H9 (cell line): ENCODE measurements around the gene HIPK2. TPM values are rescaled to one million over a fixed set of nuclear protein-coding genes. Genes with fewer than 3 reads are reported as not detected.

ENCODE experiments used
- DNase-seq: peaks from one replicate; pipeline ENCODE4 v3.0.0-alpha.2; 2017
- H2AFZ ChIP-seq: one replicate; pipeline ENCODE4 v1.6.1; 2013; ENCODE audit warnings: mild to moderate bottlenecking, low read length, control low read depth, moderate library complexity
- H2AK5ac ChIP-seq: 2 replicates; pipeline ENCODE4 v1.6.1; 2013; ENCODE audit warnings: low read length, control low read depth, mixed read lengths; ENCODE audit not compliant: insufficient read length
- H2BK120ac ChIP-seq: one replicate; pipeline ENCODE4 v1.6.1; 2013; ENCODE audit warnings: low read depth, mild to moderate bottlenecking, low read length, control low read depth, inconsistent platforms; ENCODE audit not compliant: poor library complexity, severe bottlenecking
- H2BK12ac ChIP-seq: 2 replicates; pipeline ENCODE4 v1.6.1; 2013; ENCODE audit warnings: low read length, control low read depth, mixed read lengths, low read depth; ENCODE audit not compliant: insufficient read length
- H2BK15ac ChIP-seq: 2 replicates; pipeline ENCODE4 v1.6.1; 2013; ENCODE audit warnings: low read depth, low read length, control low read depth
- H2BK20ac ChIP-seq: one replicate; pipeline ENCODE4 v1.6.1; 2013; ENCODE audit warnings: low read depth, mild to moderate bottlenecking, low read length, control low read depth, inconsistent platforms; ENCODE audit not compliant: poor library complexity, severe bottlenecking
- H2BK5ac ChIP-seq: 2 replicates; pipeline ENCODE4 v1.6.1; 2013; ENCODE audit warnings: low read length, control low read depth, mixed read lengths; ENCODE audit not compliant: insufficient read length
- H3K14ac ChIP-seq: 2 replicates; pipeline ENCODE4 v1.6.1; 2013; ENCODE audit warnings: low read length, control low read depth; ENCODE audit not compliant: insufficient read depth
- H3K18ac ChIP-seq: 2 replicates; pipeline ENCODE4 v1.6.1; 2013; ENCODE audit warnings: low read depth, mild to moderate bottlenecking, mixed read lengths, low read length, control low read depth; ENCODE audit not compliant: insufficient read length
- H3K23ac ChIP-seq: 2 replicates; pipeline ENCODE4 v1.6.1; 2013; ENCODE audit warnings: low read length, control low read depth, mixed read lengths, low read depth; ENCODE audit not compliant: insufficient read length
- H3K23me2 ChIP-seq: 2 replicates; pipeline ENCODE4 v1.6.1; 2013; ENCODE audit warnings: low read depth, mild to moderate bottlenecking, mixed read lengths, low read length, control low read depth; ENCODE audit not compliant: insufficient read length, poor library complexity, severe bottlenecking
- H3K27ac ChIP-seq: 2 replicates; pipeline ENCODE4 v1.5.1; 2013; ENCODE audit warnings: low read length, control low read depth, mixed read lengths, low read depth; ENCODE audit not compliant: insufficient read length
- H3K27me3 ChIP-seq: 2 replicates; pipeline ENCODE4 v1.6.1; 2013; ENCODE audit warnings: low read length, control low read depth, inconsistent platforms; ENCODE audit not compliant: insufficient read depth
- H3K4ac ChIP-seq: 2 replicates; pipeline ENCODE4 v1.6.1; 2013; ENCODE audit warnings: low read depth, mild to moderate bottlenecking, control low read depth, inconsistent platforms, low read length, moderate library complexity
- H3K4me1 ChIP-seq: 2 replicates; pipeline ENCODE4 v1.6.1; 2013; ENCODE audit warnings: low read length, control low read depth, inconsistent platforms; ENCODE audit not compliant: insufficient read depth
- H3K4me2 ChIP-seq: 2 replicates; pipeline ENCODE4 v1.6.1; 2013; ENCODE audit warnings: low read length, control low read depth, mixed read lengths; ENCODE audit not compliant: insufficient read length, insufficient read depth
- H3K56ac ChIP-seq: 2 replicates; pipeline ENCODE4 v1.6.1; 2013; ENCODE audit warnings: low read depth, mild to moderate bottlenecking, mixed read lengths, low read length, control low read depth; ENCODE audit not compliant: insufficient read length
- H3K79me1 ChIP-seq: 2 replicates; pipeline ENCODE4 v1.6.1; 2013; ENCODE audit warnings: low read depth, mild to moderate bottlenecking, moderate library complexity, low read length, control low read depth, inconsistent platforms; ENCODE audit not compliant: insufficient read depth, poor library complexity, severe bottlenecking
- H3K79me2 ChIP-seq: 2 replicates; pipeline ENCODE4 v1.6.1; 2013; ENCODE audit warnings: low read length, control low read depth, inconsistent platforms; ENCODE audit not compliant: insufficient read depth
- H3K9ac ChIP-seq: 2 replicates; pipeline ENCODE4 v1.6.1; 2013; ENCODE audit warnings: low read length, control low read depth, mixed read lengths; ENCODE audit not compliant: insufficient read length; ENCODE audit errors: extremely low read depth
- H3K9me3 ChIP-seq: one replicate; pipeline ENCODE4 v1.6.1; 2013; ENCODE audit warnings: low read depth, low read length, inconsistent platforms; ENCODE audit not compliant: control insufficient read depth
- H3T11ph ChIP-seq: one replicate; pipeline ENCODE4 v1.6.1; 2013; ENCODE audit warnings: mild to moderate bottlenecking, low read length, control low read depth, inconsistent platforms
- H4K20me1 ChIP-seq: one replicate; pipeline ENCODE4 v1.6.1; 2013; ENCODE audit not compliant: control insufficient read depth, insufficient read length, insufficient read depth
- H4K5ac ChIP-seq: 2 replicates; pipeline ENCODE4 v1.6.1; 2013; ENCODE audit warnings: low read depth, mild to moderate bottlenecking, mixed read lengths, low read length, control low read depth; ENCODE audit not compliant: insufficient read length
- H4K8ac ChIP-seq: replicated peaks from 2 replicates; pipeline ENCODE4 v1.6.1; 2013; ENCODE audit warnings: low read length, control low read depth, mixed read lengths, low read depth; ENCODE audit not compliant: insufficient read length
- H4K91ac ChIP-seq: 2 replicates; pipeline ENCODE4 v1.6.1; 2013; ENCODE audit warnings: low read depth, mild to moderate bottlenecking, moderate library complexity, mixed read lengths, low read length, control low read depth; ENCODE audit not compliant: insufficient read length
- H3K27ac Mint-ChIP-seq, 3 experiments: 2 replicates in 2 of 3; 3 replicates in 1 of 3; pipeline ENCODE4 v1.8.0; 2020 to 2021; ENCODE audit warnings: mixed read lengths in 3 of 3, mild to moderate bottlenecking in 1 of 3, moderate library complexity in 1 of 3
- H3K27me3 Mint-ChIP-seq: 2 replicates; pipeline ENCODE4 v1.8.0; 2021; ENCODE audit warnings: low read depth, mild to moderate bottlenecking, moderate library complexity, mixed read lengths
- H3K36me3 Mint-ChIP-seq, 3 experiments: 2 replicates in 2 of 3; 3 replicates in 1 of 3; pipeline ENCODE4 v1.8.0; 2020 to 2021; ENCODE audit warnings: low read depth in 3 of 3, mixed read lengths in 3 of 3; ENCODE audit not compliant: insufficient read depth in 1 of 3
- H3K4me1 Mint-ChIP-seq, 2 experiments: 2 replicates each; pipeline ENCODE4 v1.8.0; 2020; ENCODE audit warnings: mixed read lengths in 2 of 2
- H3K4me3 Mint-ChIP-seq, 2 experiments: 2 replicates in 1 of 2; 3 replicates in 1 of 2; pipeline ENCODE4 v1.8.0; 2020 to 2021; ENCODE audit warnings: mild to moderate bottlenecking in 2 of 2, mixed read lengths in 2 of 2, moderate library complexity in 1 of 2
- H3K9me3 Mint-ChIP-seq, 2 experiments: 2 replicates in 1 of 2; 3 replicates in 1 of 2; pipeline ENCODE4 v1.8.0; 2020; ENCODE audit warnings: mild to moderate bottlenecking in 2 of 2, mixed read lengths in 2 of 2, moderate library complexity in 1 of 2
- CTCF ChIP-seq: fragments of 200-600 bp; sonication (generic); conservative IDR thresholded peaks from 3 replicates; pipeline ENCODE4 v1.8.0; 2021; ENCODE audit warnings: antibody characterized with exemption, mild to moderate bottlenecking
- WGBS: extraction: QIAGEN DNeasy Blood & Tissue Kit; methylation state at CpG from one replicate; pipeline ENCODE4 v1.1.7; 2013; ENCODE audit warnings: missing lambda C conversion rate, low lambda C conversion rate, mixed read lengths; ENCODE audit not compliant: insufficient read length; ENCODE audit errors: extremely low coverage; 5-methylcytosine and 5-hydroxymethylcytosine counted together
- total RNA-seq: library from RNA; stranded (reverse); gene quantifications from 2 replicates; pipeline ENCODE4 v1.2.1, GENCODE V29; 2021

HIPK2 gene
- total RNA-seq, 1 experiment from 2014 or later = 21.9 TPM

GRCh38 chr7:139817249-139817648 is 39.5 kb upstream of the HIPK2 start:
- peaks cover 11% of the 10 kb centered on the region for H3K27me3 Mint-ChIP-seq
- H2BK15ac ChIP-seq = no peak overlapping the region
- H4K91ac ChIP-seq = no peak overlapping the region
- no peaks in the 10 kb centered on the region for H3K9me3 ChIP-seq
- peaks cover 0 to 4% of the 10 kb centered on the region in 2 experiments; a peak in 2 of 5 replicates for H3K9me3 Mint-ChIP-seq
- no peak overlapping the region for H3K4me2 ChIP-seq
- H3K9ac ChIP-seq = no peak overlapping the region
- H3K56ac ChIP-seq = no peak overlapping the region
- no peaks in the 10 kb centered on the region for H3K36me3 Mint-ChIP-seq
- no peak overlapping the region for H3K27ac ChIP-seq
- no peak overlapping the region for H2AFZ ChIP-seq
- no peak for TF ChIP-seq CTCF
- no peak overlapping the region for H3K4me3 Mint-ChIP-seq
- H4K5ac ChIP-seq = no peak overlapping the region
- no peak overlapping the region for H3K18ac ChIP-seq
- no peaks in the 10 kb centered on the region for H3K4me1 Mint-ChIP-seq
- H3K4ac ChIP-seq = no peak overlapping the region
- H3K23me2 ChIP-seq = no peaks in the 10 kb centered on the region
- WGBS = no CpG with 5 or more reads among the region's 10 CpGs
- H4K8ac ChIP-seq = no peak overlapping the region
- no peak overlapping the region for H2BK12ac ChIP-seq
- H3K23ac ChIP-seq = no peak overlapping the region
- no peaks in the 10 kb centered on the region for H3K79me1 ChIP-seq
- no peak for DNase-seq
- H3K79me2 ChIP-seq = no peaks in the 10 kb centered on the region
- no peak overlapping the region for H2AK5ac ChIP-seq
- H3K27me3 ChIP-seq = no peaks in the 10 kb centered on the region
- H4K20me1 ChIP-seq = no peaks in the 10 kb centered on the region
- no peak overlapping the region for H3K14ac ChIP-seq
- no peaks in the 10 kb centered on the region for H3K4me1 ChIP-seq
- H3T11ph ChIP-seq = no peak overlapping the region
- no peak overlapping the region for H2BK120ac ChIP-seq
- no peak overlapping the region for H2BK20ac ChIP-seq
- H3K27ac Mint-ChIP-seq = no peak overlapping the region
- no peak overlapping the region for H2BK5ac ChIP-seq
